BE2C (cell line): ENCODE data around the gene PRTFDC1.

ENCODE experiments used
- DNase-seq: peaks from one replicate; pipeline ENCODE4 v3.0.0-alpha.2; 2020
- H3K27me3 ChIP-seq: fragments of 250-450 bp; sonication (Bioruptor Pico); 2 replicates; pipeline ENCODE4 v1.5.1; 2020; ENCODE audit warnings: mild to moderate bottlenecking
- H3K36me3 ChIP-seq: fragments of 250-450 bp; sonication (Bioruptor Pico); 2 replicates; pipeline ENCODE4 v1.5.1; 2020; ENCODE audit warnings: mild to moderate bottlenecking
- H3K4me1 ChIP-seq: fragments of 250-450 bp; sonication (Bioruptor Pico); 2 replicates; pipeline ENCODE4 v1.5.1; 2020
- H3K4me3 ChIP-seq: 2 replicates; pipeline ENCODE4 v1.5.1; 2011; ENCODE audit warnings: low read depth, low read length
- H3K9me3 ChIP-seq: fragments of 250-450 bp; sonication (Bioruptor Pico); 2 replicates; pipeline ENCODE4 v1.5.1; 2020
- CTCF ChIP-seq: IDR thresholded peaks from 2 replicates; pipeline ENCODE4 v1.5.1; 2012; ENCODE audit warnings: mild to moderate bottlenecking, low read depth, low read length

Gene PRTFDC1

GRCh38 chr10:24802378-24802777, 150.0 kb downstream of the PRTFDC1 start:
- no peak for TF ChIP-seq CTCF
- H3K9me3 ChIP-seq: no peaks in the 10 kb centered on the region
- no peaks in the 10 kb centered on the region for H3K27me3 ChIP-seq
- no peaks in the 10 kb centered on the region for H3K4me1 ChIP-seq
- DNase-seq: no peak
- no peaks in the 10 kb centered on the region for H3K36me3 ChIP-seq
- H3K4me3 ChIP-seq: no peak overlapping the region

GRCh38 chr10:24800861-24801260, 151.5 kb downstream of the PRTFDC1 start:
- no peak for TF ChIP-seq CTCF
- Histone ChIP-seq H3K9me3 (no peaks in the 10 kb centered on the region), H3K36me3 (no peaks in the 10 kb centered on the region), H3K27me3 (no peaks in the 10 kb centered on the region), H3K4me1 (no peaks in the 10 kb centered on the region), H3K4me3 (no peak overlapping the region)
- no peak for DNase-seq
